A673 (cell line): ENCODE results near the gene CLHC1.

Source experiments
- CTCF ChIP-seq: fragments of 300-800, 200-600 bp; sonication (generic); conservative IDR thresholded peaks from 2 replicates; pipeline ENCODE4 v1.5.1; 2017; ENCODE audit warnings: low read depth, mild to moderate bottlenecking, antibody characterized with exemption, low read length, moderate library complexity, mixed read lengths
- EZH2 ChIP-seq: fragments of 200-600 bp; sonication (generic); IDR thresholded peaks from 2 replicates; pipeline ENCODE4 v1.6.1; 2017; ENCODE audit warnings: borderline replicate concordance, low read depth, mild to moderate bottlenecking, mixed read lengths, antibody characterized with exemption, low read length; ENCODE audit not compliant: poor library complexity, severe bottlenecking

- TF ChIP-seq CTCF = no peak
- no peak for TF ChIP-seq EZH2
Observed at GRCh38 chr2:55134316-55134706, 97.8 kb downstream of the CLHC1 start.
